Left forelimb (tissue), 1 donor: ENCODE results near the gene KPNA6.
"Not testable (repeated sequence)": the region's sequence is repeated elsewhere in the genome, so short reads cannot be mapped to it uniquely, and the experiment has no call there.

ENCODE experiments used
- DNase-seq: peaks from one replicate; pipeline ENCODE4 v3.0.0-alpha.2; 2018; ENCODE audit warnings: low spot score

KPNA6 gene

DNA sequence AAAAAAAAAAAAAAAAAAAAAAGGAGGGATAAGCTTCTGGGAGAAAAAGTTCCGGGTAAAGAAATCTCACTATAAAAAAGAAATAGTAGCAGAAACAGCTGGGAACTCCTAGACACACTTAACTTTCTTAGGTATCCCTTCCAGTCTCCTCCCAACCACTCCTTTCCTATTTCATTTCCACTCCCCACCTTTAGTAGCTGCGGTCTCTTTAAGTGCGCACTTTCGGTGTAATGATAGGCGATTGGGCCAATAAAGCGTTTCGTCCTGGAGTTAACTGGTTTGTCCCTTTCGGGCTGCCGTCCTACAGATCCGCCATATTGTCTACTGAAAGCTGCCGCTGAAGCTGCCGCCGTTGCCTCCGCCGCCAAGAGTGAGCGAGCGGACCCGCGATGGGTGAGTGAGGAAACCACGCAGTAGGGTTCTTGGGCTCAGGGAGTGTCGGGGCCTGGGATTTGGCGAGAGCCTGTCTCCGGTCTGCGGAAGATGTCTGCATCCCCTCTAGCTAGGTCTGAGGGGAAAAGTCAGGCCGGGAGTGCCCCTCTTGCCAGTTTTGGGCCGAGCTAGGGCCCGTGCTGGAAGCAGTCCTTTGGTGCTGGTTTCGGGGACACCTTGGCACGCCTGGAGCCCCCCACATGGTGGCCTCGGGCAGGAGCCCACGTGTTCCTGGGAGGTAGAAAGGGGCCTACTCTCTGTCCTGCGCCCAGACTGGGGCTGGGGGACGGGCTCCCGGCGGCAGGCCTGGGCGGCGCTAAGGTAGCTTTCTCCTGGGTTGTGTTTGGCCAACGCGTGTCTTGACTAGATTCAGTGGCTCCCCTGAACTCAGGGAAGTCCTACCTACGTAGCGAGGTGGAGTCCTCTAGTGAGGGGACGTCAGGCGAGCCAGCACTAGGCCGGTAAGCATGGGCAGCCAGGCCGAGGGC is at the start of gene KPNA6:
KPNA6 (plus strand) TSS at position 315 of the 920 bp plus-strand sequence; CDS start at position 390, 75 bp downstream.
- DNase-seq, result peak; percentile 91

GRCh38 chr1:32060914-32061313 is 46.9 kb upstream of the KPNA6 start:
- DNase-seq, result no peak

DNA sequence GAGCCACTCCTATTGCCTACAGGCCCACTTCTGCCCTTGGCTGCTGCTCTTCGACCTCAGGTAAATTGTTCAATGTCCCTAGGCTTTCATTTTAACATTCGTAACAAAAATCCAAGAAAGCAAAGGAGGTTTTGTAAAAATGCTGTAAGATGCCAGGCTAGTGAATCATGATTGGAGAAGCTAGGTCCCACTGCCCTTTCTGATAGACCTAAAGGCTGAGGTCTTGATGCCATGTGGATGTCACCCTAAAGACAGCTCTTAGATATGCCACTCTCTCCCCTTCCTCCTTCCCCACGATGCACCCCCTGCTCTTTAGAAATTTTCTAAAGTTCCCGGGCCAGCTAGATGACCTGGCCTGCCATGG is 45.0 kb upstream of the KPNA6 start:
- DNase-seq, result no peak

DNA sequence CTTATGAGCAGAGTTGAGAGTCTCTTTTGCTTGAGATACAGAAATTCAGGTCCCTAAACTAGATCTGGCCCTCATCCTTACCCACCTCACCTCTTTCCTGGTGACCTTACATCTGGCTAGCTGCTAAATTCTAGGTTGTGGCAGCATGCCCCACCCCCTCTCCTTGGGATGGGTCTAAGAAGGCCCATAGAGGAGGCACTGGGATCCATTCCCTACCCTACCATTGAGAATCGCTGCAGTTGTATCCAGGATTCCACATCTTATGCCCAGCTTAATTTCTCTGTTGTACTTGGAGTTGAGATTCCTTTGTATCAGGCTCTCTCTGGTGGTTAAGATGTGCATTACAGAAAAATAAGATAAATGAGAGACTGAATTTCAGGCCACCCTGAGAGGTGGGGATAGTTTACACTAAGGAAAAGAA is 44.6 kb upstream of the KPNA6 start:
- no peak for DNase-seq

DNA sequence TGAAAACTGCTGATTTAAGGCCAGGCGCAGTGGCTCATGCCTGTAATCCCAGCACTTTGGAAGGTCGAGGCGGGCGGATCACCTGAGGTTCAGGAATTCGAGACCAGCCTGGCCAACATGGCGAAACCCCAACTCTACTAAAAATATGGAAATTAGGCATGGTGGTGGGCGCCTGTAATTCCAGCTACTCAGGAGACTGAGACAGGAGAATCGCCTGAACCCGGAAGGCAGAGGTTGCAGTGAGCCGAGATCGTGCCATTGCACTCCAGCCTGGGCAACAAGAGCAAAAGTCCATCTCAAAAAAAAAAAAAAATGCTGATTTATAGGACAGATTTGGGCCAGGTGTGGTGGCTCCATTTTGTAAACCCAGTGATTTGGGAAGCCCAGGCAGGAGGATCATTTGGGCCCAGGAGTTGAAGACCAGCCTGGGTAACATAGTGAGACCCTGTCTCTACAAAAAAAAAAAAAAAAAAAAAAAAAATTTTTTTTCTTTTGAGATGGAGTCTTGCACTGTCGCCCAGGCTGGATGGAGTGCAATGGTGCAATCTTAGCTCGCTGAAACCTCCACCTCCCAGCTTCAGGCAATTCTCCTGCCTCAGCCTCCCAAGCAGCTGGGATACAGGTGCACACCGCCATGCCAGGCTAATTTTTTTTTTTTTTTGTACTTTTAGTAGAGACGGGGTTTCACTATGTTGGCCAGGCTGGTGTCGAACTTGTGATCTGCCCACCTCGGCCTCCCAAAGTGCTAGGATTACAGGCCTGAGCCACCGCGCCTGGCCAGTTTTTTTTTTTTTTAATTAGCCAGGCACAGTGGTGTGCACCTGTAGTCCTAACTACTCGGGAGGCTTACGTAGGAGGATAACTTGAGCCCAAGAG is 42.0 kb upstream of the KPNA6 start:
- DNase-seq, result not testable (repeated sequence)

GRCh38 chr1:32066489-32066873 is 41.4 kb upstream of the KPNA6 start:
- DNase-seq, result no peak

DNA sequence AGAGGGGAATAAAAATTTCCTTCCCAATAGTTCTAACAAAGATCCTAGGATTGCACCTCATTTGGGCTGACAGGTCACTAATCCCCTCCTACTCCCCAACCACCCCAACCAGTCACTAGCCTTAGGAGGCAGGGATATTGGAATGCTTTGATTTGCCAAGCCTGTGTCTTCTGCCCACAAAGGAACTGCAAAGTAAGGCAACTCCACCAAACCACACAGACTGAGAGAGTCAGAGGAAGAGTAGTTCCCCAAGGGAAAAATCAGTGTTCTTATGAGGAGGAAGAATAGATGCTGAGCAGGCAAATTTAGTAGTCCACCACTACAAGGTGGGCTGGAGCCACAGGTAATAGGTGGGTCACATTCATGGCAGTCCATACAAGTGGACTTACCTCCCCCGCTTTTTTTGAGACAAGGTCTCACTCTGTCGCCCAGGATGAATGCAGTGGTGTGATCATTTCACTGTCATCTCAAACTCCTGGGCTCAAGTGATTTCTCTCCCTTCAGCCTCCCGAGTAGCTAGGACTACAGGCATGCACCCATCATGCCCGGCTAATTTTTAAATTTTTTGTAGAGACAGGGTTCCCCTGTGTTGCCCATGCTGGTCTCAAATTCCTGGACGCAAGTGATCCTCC is 38.8 kb upstream of the KPNA6 start:
- no peak for DNase-seq

DNA sequence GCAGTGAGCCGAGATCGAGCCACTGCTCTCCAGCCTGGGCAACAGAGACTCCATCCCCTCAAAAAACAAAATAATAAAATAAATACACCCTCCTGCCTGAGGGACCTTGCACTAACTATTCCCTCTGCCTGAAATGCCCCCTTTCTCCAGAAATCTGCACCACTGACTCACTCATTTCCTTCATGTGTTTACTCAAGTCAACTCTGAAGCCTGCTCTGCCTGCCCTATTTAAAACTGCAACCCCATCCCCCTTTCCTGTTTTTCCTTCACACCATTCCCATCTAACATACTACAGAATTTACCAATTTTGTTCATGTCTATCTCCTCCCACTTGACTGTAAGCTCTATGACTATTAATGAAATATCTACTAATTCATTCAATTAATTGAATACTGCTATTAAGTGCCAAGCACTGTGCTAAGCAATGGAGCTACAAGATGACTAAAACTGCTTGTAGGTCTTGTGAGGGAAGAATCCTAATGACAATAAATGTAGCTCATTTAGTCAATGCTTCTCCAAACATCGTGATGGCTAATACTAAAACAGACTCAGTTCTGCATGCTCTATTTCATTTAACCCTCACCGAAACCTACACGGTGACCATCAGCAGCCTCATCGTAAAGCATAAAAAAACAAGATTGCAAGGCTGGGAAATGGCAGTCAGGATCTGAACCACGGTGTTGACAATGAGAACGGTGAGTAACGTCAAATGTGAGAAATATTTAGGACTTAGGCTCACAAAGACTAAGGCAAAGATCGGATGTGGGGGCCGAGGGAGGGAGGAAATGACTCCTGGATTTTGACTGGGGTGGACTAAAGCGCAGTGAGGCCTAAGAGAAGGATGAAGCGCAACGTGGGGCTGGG is 35.9 kb upstream of the KPNA6 start:
- no peak for DNase-seq

DNA sequence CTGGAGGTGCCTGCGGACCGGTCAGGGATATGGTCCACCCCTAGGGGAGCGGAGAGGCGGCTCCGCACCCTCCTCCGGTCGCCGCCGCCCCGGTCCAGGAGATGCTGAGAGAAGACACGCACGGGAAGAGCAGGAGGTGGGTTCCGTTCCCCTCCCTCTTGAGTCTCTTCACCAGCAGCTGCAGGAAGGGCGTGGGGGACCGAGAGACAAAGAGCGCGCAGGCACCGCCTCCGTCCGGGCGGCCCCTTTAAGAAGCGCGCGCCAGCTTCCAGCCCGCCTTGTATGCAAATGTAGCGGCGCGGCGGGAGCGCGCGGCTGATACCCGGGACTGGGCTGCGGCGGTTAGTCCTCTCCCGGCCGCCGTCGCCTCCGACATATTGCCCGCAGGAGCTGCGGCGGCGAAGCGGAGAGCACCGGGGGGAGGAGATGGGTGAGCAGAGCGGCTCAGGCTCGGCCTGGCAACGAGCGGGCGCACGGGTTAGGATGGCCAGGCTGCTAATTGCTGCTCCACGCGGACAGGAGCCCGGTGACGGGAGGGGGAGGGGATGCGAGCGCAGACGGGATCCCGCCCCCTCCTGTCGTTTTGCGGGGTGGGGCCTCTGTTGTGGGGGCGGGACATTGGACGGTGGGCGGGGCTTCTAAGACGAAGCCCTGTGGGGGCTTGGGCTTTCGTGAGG is 35.1 kb upstream of the KPNA6 start, which contains the start of gene TMEM39B:
TMEM39B (plus strand) TSS at position 318 of the 677 bp plus-strand sequence; CDS start at position 427, 109 bp downstream.
- DNase-seq, result peak; percentile 97

GRCh38 chr1:32073299-32074229 is 34.3 kb upstream of the KPNA6 start:
- DNase-seq, result no peak

- DNase-seq, result no peak
Observed at GRCh38 chr1:32074841-32075240, 33.0 kb upstream of the KPNA6 start.

DNA sequence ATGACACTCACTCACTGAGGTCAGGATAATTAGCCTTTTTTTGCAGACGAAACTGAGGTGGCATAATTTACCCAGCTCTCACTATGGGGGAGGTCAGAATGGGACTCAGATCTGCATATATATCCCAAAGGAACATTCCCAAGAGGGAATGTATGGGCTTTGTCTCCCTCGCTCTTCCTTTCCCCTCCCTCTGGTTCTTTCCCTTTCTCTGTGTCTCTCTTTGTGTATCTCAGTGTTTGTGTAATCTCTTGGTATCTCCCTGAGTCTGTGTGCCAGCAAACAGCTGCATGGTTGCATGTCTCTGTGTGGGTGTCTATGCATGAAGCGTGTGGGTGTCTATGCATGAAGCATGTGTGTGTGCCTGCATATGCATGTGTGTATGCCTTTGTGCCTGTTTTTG is 30.4 kb upstream of the KPNA6 start:
- no peak for DNase-seq

DNA sequence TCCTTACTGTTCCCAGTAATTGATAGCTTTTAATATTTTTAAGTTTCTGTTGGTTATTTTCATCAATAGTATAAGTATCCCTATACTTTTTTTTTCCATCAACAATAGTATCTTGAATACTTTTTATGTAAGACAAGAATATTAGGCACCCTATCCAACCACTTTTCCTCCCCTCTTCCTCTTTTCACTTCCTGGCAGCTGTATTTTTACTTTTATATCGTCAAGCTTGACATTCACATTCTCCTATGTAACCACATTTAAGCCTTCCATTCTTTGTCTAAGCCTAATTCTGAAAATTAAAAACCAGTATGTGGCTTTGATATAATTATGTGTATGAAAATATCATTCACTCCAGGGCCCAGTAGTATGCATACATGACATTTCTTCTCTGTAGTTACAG is 25.8 kb upstream of the KPNA6 start:
- no peak for DNase-seq

- not testable (repeated sequence) for DNase-seq
Observed at GRCh38 chr1:32086381-32086780, 21.5 kb upstream of the KPNA6 start.

DNA sequence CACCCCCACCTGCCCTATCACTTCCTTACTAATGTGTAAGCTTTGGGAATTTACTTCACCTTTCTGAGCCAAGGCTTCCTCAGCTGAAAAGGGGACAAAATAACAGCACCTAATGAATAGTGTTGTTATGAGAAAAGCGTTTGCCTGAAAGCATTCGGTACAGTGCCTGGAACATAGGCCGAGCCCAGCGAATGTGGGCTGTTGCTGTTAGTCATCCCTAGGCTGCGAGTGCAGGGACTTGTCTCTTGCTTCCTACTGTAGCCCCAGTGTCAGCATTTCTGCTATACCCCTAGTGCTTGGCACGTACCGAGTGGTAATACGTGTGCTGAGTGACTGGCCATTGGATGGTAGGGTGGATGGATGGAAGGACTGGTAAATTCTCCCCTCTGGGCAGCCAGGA is 16.7 kb upstream of the KPNA6 start:
- no peak for DNase-seq

GRCh38 chr1:32091591-32091990 is 16.3 kb upstream of the KPNA6 start:
- no peak for DNase-seq

DNA sequence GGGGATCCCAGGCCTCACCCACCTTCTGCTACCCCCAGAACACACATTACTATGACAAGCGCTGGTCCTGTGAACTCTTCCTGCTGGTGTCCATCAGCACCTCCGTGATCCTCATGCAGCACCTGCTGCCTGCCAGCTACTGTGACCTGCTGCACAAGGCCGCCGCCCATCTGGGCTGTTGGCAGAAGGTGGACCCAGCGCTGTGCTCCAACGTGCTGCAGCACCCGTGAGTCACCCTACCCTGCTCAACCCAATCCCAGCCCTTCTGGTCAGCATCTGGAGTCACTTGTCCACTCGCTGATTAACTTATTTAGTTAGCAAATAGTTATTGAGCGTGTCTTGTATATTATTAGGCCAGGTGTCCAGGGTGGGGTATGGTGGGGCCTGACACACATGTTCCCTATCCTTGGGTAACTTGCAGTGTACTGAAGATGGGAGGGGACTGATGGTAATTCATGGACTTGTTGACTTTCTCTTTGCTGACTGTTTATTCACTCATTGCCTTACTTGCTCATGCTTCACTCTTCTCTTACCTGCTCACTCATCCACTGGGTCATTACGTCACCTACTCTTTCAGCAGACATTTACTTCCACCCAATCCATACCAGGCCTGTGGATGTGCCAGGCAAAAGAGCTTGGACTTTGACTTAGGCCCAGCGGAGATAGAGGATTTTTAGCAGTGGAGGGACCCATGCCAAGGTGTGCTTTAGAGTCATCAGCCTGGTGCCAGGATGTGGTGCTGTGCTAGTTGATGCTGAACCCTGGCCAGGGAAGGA is 12.9 kb upstream of the KPNA6 start:
- DNase-seq, result no peak

DNA sequence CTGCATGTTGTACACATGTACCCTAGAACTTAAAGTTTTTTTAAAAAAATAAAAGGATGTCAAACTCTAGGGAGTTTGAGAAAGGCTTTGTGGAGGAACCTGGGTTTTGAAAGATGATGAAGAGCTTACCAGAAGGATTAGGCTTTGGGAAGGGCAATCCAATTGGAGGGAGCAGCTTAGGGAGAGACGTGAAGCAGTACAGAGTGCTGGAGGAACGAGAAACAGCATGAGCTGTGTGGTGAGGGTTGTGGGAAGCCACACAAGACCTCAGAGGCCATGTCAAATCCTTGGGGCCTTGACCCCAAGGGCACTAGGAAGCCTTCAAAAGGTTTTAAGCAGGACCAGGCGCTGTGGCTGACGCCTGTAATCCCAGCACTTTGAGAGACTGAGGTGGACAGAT is 8.4 kb upstream of the KPNA6 start:
- no peak for DNase-seq

- DNase-seq, result no peak
Observed at GRCh38 chr1:32100359-32100758, 7.5 kb upstream of the KPNA6 start.
